GM18526 (cell line): ENCODE results near the gene IFI27L2.

Source experiments
- POLR2A ChIP-seq: IDR thresholded peaks from 3 replicates; pipeline ENCODE4 v1.6.1; 2011; ENCODE audit not compliant: insufficient read length; ENCODE audit errors: extremely low read depth

Gene IFI27L2

DNA sequence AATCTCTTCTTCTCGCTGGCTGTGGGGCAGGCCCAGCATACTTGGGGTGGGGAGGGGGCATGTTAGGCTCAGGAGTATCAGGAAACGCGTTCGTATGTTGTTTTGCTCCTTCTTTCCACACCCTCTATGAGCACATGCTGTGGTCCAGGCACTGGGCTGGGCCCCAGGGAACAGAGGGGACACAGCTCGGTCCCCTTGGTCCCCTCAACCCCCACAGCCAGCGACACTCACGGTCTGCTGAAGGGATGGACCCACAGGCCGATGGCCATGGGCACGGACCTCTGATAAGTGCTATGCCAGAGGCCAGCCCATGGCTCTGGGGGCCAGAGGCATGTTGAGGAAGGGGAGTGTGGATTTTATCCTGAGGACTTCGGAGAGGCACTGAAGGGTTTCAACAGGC, 12.7 kb downstream of the IFI27L2 start:
- no peak for TF ChIP-seq POLR2A

DNA sequence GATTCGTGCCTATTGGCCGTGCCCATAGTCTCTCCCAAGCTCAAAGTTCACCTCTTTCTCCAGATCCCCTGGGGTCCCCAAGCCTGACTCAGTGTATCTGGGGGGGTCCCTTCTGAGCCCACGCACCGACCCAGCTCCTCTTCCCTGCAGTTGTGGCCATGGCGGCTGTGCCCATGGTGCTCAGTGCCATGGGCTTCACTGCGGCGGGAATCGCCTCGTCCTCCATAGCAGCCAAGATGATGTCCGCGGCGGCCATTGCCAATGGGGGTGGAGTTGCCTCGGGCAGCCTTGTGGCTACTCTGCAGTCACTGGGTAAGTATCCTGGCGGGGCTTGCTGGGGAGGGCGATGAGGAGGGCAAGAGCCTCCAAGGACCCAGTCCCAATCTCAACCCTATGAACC, 13.8 kb downstream of the IFI27L2 start:
- no peak for TF ChIP-seq POLR2A

DNA sequence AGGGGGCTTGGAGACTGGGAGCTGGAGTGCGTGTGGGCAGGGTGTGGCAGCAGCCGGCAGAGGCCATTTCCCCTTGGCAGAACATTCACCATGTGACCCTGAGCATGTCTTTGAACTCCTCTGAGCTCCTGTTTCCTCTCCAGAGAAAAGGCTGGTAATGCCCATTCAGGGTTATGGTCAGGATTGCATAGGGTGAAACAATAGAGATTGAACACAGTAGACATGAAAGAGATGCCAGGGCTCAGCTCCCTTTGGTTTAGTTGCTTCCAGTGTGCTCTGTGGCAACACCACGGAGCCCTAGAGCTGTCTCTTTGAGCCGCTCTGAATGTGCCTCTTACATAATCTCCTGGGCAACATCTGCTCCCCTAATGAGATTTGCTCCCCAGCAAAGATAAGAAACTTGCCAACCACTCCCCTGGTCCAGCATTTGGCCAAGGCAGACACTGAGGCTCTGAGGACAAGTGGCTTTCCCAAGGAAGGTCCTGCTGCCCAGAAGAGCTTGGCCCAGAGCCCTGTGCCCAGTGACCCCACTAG, 14.3 kb downstream of the IFI27L2 start:
- no peak for TF ChIP-seq POLR2A

DNA sequence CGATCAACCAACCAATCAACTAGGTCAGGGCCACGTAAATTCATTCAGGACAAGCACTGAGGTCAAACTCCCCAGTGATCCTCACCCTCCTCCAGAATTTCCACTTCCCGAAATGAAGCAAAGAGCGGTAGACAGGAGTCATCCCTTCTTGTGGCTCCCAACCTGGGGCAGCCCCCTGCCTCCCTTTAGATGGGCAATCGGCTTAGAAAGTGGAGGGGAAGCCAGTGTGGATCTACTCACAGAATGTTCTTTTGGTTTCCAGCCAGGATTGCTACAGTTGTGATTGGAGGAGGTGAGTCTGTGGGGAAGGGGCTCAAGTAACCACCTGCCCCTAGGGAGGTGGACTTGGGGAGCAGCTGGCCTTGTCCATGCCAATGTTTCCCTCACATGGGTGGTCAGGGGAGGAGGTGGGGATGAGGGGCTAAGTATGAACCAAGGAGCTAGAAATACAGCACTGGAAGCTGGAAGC, 14.8 kb downstream of the IFI27L2 start:
- TF ChIP-seq POLR2A = no peak

DNA sequence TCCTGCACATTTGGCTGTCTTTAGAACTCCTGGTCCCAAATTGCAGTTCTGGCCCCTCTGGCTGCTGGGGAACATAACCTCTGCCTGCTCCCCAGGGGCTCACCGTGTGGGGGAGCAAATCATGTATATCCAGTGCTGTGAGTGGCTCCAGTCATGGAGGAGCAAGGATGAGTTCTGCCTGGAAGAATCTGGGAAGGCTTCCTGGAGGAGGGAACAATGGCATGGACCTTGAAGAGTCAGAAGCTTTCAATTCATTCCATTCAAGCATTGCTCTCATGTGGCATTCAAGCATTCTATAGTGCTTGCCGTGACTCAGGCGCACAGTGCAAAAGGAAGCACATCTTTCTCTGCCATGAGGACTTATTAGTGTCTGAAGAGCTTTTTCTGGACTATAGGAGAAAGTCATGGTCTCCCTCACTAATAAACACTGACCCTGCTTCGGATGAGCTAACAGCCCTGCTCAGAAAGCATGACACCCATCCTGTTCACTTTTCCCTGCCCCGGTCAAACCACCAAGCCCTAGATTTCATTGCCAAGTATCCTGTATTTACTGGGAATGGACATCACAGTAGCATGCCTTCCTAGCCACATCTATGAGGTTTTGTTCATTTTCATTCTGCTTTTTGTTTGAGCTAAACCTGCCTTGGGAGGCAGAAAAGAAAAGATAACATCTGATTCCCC, 15.4 kb downstream of the IFI27L2 start:
- no peak for TF ChIP-seq POLR2A

DNA sequence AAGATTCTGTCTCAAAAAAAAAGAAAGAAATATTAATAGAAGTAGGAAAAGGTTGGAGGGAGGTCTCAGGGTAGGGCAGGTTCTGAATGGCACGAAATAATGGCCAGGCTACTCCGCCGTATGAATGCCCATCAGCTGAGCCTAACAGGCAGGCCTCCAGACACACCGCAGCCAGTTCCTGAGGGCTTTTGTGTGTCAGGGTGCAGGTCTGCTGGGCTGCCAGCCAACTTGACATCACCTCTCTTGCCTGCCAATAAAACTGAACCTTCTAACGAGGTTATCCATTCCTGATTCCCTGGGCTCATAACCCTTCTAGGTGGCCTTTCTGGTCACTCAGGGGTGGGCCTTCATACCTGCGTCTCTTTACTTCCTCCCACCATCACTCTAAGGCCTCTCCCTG, 15.9 kb downstream of the IFI27L2 start:
- no peak for TF ChIP-seq POLR2A

DNA sequence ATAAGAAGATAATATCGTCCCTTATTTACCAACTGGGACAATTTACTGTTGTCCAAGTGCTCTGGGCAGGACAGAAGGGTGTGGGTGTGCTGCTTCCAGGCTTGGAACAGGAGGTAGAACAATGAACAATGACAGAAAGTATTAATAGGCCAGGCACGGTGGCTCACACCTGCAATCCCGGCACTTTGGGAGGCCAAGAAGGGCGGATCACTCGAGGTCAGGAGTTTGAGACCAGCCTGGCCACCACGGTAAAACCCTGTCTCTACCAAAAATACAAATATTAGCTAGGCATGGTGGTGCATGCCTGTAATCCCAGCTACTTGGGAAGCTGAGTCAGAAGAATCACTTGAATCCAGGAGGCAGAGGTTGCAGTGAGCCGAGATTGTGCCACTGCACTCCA, 16.3 kb downstream of the IFI27L2 start:
- no peak for TF ChIP-seq POLR2A

DNA sequence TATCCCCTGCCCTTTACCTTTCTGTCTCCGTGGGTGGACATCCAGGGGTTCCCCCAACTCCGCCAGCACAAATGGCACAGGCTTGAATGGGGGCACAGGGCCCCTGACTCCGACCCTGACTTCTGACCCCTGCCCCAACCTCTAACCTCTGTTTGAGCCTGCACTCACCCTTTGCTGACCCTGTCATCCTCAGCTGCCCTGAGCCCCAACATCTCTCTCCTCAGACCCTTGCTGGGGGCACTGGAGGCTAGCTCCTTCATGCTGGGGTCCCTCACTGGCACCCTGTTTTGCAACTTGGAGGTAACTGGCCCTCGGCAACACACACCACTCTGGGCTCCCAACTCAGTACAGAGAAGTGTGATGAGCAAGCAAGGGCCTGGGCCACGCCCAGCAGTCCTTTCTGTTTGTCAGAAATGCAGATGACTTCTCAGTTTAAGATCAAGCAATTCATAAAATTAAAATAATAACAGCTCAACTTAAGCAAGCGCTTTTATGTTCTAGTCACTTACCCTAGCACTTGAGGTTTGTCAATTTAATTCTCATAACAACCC, 16.8 kb downstream of the IFI27L2 start:
- TF ChIP-seq POLR2A = no peak

DNA sequence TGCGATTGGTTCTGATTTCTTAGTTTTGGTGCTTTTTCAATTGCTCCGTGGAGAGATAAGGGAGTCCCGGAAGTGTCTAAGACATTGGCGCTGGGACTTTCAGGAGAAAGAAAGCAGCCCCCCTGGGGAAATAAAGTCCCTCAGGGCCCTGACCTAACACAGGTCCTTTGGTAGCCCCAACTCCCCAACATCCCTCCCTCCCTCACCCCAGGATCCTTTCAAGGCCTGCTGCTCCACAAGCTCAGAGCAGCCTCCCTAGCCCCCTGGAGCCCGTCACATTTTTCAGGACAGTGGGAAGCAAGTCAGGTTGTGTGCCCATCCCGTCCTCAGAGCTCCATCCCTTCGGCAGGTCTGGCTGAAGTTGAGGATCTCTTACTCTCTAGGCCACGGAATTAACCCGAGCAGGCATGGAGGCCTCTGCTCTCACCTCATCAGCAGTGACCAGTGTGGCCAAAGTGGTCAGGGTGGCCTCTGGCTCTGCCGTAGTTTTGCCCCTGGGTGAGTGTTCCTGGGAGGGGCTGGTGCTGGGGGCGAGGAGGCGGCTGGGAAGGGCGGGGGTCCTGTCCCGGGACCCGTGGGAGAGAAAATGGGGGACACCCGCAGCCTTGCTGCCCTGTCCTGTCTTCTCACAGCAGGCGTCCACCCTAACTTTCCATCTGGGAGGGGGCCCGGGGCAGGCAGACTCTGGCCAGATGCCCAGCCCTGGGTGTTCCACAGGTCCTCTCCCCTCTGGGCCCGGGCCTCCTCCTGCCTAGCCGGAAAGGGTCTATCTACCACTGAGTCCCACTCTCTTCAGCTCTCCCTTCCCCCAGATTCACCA, 17.9 kb downstream of the IFI27L2 start:
- TF ChIP-seq POLR2A = no peak

DNA sequence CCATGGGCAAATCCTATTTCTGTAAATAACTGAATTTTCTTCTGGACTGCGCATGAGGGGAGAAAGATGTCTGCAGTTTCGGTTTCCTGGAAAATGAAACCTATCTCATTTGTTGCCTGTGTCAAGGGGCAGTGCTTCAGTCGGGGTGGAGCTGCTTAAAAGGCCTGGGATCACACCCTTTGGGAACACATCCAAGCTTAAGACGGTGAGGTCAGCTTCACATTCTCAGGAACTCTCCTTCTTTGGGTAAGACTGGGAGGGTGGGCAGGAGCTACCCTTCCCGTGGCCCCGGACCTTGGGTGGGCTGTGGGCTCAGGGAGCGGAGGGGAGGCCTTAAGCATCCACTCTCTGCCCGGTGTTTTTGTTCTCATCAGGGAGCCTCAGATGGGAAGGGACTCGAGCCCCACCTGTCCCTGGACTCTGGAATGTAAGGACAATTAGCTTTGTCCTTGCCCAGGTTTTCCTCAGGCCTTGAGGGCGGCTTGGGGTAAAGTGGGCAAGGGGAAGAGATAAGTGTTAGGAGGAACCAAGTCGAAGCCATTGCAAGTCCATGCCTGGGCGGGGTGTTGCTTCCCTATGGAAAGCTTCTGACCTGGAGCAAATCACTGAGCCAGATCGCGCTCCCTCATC, 18.7 kb downstream of the IFI27L2 start, which contains the start of gene IFI27:
Gene IFI27 (plus strand): TSS at position 185 of the 630 bp plus-strand sequence.
- no peak for TF ChIP-seq POLR2A

DNA sequence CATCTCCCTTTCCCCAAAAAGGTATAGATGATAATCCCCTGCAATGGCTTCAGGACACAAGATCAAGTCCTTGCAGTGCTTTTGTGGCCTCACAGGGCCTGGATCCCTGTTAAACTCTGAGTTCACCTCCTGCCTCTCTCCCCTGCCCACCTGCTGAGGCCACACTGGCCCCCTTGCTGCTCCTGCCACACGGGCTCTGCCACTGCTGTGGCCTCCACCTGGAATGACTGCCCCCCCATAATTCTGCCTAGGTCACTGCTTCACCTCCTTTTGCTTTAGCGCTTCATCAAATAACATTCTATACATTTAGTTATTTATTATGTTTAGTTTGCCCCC, 19.5 kb downstream of the IFI27L2 start:
- no peak for TF ChIP-seq POLR2A

DNA sequence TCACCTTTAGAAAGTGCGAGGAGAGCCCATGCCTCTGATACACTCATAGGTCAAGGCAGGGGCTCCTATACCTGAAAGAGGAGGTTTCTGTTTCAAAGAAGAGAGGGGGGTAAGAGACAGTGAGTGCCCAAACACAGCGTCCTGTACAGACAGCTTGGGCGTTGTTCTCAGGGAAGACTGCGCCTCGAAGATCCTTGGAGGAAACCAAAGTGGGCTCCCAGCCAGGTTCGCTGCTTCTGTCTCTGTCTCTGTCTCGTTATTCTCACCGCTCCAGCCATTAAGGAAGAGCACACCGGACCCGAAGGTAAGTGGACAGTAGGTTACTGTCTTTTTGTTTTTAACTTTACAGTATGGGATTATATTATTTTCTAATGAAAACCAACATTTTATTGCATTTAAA, 24.7 kb downstream of the IFI27L2 start:
- TF ChIP-seq POLR2A = no peak

DNA sequence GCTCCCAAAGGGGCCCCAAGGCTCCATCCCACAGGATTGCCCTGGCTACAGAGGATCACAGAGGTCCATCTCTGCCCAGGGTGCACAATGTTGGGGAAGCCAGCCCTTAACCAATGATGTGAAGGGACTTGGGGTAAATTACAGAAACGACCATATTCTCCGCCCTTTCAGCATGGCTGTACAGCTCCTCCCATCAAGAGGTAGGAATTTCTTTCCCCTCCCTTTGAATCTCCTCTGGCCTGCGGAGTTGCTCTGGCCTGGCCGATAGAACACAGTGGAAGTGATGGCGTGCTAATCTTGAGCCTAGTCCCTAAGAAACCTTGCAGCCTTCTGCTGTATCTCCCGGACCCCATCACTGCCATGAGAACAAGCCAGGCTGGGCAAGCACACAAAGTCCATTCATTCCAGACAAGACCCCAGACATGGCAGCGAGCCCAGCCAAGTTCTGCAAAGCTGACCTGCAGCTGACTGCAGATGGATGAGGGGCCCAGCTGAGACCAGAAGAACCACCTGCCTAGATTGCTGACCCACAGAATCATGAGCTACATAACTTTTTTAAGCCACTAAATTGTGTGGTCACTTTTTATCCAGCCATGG, 25.8 kb downstream of the IFI27L2 start:
- TF ChIP-seq POLR2A = no peak

DNA sequence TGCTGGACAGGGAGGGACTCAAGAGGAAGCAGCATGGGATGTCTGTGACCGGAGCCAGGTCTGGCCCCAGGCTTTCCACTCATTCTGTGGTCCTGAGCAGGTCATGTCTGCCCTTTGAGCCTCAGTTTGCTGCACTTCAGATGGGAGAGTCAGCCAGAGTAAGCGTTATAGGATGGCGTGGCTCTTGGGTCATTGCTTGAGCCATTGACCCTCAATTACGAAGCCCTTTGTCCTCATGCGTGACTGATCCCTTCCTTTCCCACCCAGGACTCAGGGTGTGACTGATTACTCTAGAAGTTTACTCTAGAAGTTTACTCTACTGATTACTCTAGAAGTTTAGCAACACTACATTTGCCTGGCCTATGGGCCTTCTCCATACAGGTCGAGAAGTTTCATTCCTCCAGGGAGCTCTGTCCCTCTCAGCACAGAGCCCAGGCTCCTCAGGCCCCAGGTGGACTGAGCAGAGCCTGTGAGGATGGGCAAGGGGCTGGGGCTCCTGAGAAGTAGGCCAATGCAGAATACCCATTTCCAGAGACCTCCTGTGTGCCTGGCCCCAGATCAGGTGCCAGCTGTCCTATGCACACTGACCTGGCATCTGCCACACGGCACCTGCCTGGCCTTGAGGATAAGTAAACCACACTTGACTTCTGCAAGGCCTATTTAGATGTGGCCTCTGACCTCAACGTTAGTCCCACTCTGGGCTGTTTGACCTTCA, 26.5 kb downstream of the IFI27L2 start:
- no peak for TF ChIP-seq POLR2A
